NK-92 (cell line): ENCODE measurements around the gene LRP1B.

Source experiments
- DNase-seq: peaks from one replicate; lab custom pipeline; 2025; ENCODE audit not compliant: unreplicated experiment; lab: John Stamatoyannopoulos, UW

Gene LRP1B

DNA sequence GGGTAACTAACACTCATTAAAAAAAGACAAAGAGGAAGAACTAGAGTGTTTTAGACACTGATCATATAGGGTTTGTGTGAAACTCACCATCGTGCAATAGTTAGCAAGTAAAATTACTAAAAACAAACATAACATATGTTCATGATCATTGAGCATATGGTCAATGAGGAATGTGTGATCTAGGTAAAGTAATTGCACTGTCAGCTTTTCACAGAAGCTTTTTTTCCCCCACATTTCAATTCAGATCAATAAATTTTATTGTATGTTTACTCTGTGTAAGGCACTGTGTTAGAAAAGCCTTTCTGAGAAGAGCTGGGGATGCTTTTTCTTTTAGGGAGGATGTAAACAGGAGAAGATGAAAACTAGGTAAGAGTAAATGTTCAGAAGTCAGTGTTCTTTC is 348.2 kb downstream of the LRP1B start:
- DNase-seq: no peak

DNA sequence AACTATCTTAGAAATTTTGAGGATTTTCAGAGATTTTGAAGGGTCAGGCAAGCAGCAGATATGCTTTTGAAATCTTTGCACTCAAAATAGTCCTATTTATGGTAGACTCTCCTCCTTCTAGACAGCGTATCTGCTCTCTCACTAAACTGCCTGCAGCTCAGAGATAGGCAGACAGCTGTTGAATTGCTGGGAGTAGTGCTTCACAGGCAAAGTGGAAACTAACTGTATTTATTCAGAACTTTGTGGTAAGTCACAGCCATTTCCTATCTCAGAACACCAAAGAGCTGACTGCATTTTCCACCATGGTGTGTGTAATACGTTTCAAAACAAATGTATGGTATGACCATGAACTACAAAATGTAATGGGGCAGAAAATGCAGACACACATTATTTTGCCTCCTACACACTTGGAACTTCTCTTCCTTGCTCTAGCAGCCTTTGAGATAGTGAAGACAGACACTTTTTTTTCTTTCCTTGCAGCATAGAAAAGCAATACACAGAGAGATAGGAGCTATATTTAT is 352.4 kb downstream of the LRP1B start:
- DNase-seq: no peak

DNA sequence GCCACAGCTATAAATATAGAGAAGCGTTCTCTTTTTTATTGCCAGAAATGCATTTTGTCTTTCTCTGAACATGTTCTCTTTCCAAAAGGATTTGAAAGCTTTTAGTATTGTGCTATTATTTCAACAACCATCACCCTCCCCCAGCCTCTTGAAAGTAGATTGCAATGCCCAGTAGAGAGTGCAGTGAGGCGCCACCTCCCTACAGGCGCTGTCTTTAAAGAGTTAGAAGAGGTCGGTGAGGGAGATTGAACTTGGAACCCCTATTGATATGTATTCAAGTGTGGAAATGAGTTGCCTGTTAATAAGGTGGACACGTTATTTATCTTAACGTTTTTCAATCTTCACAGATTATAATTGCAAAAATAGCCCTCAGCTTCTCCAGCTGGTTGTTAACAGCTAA is 360.3 kb downstream of the LRP1B start:
- no peak for DNase-seq

DNA sequence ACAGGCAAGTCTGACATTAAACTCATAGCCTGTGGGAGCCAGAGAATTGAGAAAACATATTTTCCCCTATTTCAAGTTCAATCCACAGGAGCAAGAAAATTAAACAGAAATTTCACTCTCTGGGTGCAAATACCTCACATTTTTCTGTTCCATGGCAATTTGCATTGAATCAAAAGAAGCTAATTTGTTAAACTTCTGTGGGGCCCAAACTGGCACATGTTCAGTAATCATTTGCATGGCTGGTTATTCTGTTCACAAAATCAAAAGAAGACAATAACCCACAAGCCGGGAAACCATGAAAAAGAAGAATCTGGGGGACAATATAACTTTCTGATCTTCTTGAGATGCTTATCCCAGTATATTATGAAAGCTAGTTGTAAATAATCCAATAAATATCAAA is 363.1 kb downstream of the LRP1B start:
- DNase-seq: no peak

DNA sequence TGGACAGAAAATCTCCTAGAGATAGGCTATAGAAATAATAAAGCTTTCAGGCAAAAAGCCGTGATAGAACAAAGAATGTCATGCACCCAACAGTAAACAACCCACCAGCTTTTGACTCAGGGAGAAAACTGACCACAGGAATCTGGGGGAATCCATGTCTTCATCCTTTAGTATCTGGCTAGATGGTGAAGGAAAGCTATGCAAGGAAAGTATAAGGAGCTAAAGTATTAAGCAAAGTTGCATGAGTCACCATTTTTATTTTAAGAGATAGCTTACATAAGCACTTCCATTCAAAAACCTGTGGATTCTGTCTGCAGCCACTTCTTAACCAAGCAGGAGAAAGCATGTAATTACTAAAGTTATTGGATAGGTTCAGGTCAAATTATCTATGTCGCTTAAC is 363.8 kb downstream of the LRP1B start:
- DNase-seq: no peak

DNA sequence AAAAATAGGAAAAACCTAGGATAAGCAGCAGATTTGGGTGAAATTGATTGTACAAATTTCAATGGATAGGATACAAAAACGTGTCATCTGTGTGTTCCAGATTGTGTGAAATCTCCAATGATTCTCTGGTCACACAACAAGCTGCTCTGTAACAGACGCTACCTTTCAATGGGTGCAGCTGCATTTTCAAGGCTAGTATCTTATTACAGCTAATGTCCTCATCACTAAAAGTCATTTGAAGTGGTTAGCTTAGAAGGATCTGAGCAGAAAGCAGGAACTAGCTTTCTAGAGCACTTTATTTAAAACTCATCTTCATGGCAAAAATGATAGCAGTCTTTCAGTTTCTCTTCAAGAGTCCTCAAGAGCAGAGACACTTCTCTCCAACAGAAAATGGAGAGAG is 364.6 kb downstream of the LRP1B start:
- no peak for DNase-seq

DNA sequence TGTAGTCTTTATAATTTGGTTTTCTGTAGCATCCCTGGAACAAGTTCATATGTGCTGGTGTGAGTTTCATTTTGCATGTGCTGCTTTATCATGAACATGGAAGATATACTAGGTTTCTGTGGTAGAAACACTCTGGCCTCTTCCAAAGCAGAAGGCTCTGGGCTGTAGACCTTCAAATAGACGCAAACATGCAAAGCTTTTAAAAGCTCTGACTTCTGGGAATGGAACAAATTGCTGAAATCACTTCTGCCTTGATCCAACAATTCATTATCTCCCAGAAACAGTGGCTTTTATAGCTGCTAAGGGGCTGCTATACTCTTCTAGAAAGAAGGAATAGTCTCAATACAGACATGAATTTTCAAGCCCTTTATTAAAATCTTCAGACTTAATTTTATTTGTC is 382.2 kb downstream of the LRP1B start:
- DNase-seq: no peak

DNA sequence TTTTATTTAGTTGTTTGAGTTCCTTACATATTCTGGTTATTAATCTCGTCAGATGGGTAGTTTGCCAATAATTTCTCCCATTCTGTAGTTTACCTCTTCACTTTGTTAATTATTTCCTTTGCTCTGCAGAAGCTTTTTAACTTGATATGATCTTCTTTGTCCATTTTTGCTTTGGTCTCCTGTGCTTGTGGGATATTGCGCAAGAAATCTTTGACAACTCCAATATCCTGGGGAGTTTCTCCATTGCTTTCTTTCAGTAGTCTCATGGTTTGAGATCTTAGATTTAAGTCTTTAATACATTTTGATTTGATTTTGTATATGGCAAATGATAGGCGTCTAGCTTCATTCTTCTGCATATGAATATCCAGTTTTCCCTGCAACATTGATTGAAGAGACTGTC is 389.2 kb downstream of the LRP1B start:
- DNase-seq: no peak

DNA sequence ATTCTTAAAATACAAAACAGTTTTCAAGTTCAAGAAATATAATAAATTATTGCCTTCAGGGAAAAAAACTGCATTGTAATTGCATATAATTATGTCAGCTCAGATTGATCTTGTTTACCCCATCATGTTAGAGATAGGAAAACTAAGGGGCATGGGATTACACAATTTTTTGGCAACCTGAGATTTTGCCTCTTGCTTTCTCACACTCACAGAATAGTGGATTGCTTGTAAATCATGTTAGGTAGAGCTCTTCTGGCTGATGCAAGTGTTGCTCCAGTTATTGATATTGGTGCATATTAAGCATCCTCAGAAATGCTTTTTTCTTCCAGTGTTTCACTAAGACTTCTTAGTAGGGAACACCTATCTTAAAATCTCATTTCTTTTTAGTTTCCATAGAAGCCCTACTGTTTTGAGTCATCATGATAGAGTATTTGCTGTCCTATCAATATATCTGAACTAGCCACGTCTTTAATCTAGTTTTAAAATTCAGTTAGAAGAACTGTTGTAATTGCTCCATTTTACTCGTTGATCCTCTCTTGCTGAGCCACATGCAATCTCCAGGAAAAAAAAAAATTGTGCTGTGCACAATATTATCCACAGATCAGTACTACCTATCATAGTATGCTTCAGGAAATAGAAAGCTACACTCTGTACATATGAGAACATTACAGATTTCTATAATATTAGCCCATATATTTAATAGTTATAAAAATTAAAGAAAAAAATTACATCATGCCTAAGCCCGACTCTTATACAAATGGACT is 393.1 kb downstream of the LRP1B start:
- DNase-seq: no peak

DNA sequence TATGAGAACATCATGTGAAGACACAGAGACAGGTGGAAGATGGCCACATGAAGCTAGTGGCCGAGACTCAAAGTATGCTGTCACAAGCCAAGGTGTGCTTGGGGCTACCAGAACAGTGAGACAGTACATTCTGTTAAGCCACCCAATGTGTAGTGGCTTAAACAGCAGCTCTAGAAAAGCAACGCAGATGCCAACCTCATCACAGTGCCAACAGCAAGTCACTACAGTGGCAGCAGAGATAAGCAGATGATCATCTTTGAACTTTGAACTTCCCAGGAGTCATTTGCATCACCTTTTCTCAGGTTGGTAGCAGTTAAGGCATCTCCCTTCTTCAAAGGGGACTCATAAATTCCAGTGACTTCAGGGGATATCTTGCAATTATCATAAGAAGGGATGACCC is 394.4 kb downstream of the LRP1B start:
- DNase-seq: no peak

DNA sequence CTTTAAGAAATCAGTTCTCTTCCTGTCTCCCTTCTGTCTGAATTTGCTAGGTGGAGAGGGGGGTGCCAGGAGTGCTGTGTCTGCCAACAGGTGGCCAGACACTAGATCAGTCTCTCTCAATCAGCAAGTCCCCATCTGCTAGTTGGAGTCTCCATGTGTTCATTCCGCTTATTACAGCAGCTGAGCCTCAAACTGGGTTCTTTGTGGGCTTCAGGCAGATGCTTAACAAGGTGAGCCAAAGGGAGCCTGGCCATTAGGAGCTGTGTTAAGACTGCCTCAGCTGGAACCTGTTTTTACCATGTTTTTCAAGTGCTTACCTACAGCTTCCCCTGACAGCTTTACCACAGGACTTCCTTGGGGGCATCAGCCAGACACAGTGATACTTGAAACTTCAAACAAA is 401.9 kb downstream of the LRP1B start:
- DNase-seq: no peak

DNA sequence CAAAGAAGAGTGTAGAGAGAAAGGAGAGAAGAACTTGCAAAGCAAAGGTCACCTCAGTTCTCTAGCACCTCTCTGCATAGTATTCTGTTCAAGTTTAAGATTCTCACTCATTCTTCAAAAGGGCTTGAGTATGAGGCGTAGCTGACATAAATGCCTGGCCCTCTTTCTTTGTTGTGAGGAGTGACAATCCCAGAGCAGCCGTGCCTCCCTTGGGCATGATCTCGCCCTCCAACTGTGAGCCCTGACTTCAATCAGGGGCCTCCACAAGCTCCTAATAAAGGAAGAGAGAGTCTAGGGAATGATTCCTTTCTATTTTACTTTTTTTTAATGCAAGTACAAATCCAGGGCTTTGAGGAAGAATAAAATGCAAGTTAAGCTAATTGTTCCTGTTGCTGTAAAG is 402.7 kb downstream of the LRP1B start:
- DNase-seq: no peak

DNA sequence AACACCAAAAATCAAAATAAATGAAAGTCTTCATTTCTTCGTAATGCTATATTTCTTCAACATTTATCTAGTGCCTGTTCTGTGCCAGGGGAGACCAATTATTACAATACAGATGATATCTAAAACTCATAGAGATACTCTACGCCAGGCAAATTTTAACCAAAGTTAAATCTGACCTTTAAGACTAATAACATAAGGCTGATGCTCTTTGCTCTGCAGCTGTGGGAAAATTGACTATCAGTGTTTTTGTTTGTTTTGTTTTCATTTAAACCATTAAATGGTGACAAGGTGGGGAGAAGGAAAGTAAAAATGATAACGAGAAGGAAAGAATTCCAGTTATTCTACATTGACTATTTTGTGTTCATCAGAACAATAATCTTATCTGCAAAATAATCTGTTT is 406.4 kb downstream of the LRP1B start:
- no peak for DNase-seq

DNA sequence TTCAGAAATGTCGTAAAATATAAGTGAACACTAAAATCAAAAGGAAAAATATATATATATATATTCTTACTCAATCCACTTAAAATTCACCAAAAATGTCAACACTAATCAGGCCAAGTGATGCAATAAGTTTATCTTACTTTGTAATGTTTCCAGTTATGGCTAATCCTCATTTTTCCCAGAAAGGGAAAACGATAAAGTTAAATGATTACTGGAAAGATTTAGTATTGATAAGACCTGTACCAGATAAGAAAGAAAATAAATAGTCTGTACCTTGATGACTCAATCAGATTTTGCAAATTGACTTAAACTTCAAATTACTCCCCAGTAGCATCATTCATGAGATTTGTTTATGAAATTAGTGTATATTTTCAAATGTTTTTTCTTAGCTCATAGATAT is 407.0 kb downstream of the LRP1B start:
- DNase-seq: no peak

DNA sequence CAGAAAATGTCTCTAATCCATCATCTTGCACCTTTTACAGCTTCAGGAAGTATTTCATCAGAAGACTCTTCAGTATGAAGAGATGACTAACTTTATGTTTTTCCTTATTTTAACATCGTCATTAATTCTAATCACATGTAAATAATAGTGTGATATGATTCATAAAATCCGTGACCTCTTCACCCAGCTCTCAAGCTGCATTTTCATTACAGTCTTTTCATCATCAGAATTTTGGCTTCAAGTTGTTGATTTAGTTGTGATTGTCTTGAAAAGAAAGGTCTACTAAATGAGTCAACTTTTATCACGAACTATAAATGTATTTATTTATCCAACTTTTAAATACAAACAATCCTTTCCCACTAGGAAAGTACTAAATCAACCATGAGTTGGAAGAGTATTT is 410.3 kb downstream of the LRP1B start:
- no peak for DNase-seq

DNA sequence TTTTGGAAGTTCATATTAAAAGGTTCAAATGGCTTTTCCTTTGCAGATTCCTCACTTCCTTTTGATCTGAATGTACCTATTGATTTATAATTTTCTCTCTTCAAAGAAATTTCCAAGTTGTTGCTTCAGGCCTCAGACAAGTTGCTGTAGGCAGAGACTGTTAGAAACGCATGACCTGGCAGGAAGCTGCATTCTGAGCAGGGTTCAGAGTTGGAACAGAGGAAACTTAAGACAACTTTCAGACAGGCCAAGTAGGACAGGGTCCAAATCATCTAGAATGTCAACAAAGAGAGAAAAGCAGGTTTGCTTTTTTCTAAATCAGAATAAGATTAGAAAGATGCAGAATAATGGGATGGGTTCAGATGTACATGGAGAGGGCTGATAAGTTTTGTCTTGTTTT is 416.3 kb downstream of the LRP1B start:
- no peak for DNase-seq

DNA sequence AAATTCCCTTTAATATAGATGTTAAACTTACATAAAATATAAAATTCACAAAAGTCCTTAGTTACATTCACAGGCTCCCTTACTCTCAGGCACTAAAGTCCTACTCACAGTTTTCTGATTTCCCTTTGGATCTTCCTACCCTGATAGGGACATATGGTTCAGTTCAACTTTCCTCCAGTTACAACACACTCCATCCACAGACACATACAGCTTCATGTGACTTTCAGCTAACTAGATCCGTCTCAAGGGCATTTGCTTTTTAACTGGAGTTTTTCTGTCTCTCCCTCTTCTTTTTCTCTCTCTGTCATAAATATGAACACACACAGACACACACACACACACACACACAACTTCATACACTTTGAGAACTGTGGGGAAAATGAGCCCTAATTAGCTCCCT is 419.2 kb downstream of the LRP1B start:
- no peak for DNase-seq

DNA sequence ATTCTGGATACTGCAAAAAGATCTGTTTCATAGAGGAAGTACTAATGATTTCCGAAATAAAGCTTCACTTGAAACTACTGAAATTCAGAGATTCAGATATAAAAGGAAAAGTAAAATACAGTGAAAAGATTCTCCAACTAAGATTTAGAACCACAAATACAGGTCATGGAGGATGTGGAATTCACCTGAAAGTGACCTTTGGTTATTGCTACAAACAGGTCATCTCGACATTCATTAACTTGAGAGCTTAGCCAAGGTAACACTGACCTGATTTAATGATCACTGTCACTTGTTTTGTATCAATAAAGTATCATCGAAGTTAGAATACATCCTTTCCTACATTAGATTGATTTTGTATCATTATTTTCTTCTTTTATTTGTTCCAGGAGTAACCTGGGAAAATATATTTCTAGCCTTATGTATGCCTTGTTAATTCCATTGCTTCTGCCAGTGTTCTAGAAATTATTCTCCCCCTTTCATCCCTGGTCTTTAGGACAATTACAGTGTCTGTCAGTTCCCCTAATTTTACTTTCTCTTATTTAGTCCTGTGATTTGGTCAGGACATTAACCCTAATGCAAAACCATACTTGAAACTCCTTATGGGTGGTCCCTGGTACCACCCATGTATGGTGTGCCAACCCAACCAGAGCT is 420.1 kb downstream of the LRP1B start:
- no peak for DNase-seq

DNA sequence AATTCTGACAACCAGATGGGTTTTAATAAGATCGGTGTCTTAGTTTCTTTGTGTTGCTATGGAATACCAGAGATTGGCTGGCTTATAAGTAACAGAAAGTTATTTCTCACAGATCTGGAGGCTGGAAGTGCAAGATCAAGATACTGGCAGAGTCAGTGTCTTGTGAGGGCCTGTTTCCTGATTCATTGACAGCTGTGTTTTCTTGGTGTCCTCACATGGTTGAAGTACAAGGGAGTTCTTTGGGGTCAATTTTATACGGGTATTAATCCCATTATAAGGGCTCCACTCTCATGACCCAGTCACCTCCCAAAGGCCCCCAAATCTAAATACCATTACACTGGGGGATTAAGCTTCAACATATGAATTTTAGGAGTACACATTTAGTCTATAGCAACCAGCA is 421.1 kb downstream of the LRP1B start:
- no peak for DNase-seq

DNA sequence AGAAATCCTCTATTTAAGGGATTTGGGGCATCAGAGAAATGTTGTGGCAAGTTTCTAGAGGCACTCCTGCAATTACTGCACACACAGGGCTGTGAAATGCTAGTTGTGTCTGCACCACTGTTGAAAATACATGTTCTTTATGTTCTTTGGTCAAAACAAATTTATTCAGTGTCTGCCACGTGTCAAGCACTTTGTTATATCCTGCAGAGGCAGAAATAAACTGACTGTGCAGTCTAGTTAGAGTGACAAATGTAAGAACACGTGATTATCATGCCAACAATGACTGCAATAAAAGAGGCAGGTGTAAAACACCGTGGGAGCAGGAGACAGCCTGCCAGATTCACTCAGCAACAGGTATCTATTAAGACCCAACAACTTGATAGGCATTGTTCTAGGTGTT is 423.3 kb downstream of the LRP1B start:
- no peak for DNase-seq

DNA sequence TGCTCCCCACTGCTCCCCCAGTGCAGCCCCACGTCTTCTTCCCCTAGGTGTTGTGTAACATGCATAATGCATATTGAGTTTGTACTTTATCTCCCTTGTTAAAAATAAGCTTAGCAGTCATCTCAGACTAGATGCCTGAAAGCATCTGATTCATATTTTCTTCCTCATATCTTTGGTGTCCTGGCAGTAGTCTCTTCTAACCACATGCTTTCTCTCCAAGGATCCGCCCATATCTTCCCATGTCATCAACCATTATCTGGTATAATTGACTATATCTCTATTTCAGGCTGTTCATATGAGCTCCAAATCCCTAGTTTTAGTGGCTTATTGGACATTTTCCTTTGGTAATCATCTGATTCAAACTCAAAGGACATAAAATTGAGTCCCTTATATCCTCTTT is 426.3 kb downstream of the LRP1B start:
- no peak for DNase-seq

DNA sequence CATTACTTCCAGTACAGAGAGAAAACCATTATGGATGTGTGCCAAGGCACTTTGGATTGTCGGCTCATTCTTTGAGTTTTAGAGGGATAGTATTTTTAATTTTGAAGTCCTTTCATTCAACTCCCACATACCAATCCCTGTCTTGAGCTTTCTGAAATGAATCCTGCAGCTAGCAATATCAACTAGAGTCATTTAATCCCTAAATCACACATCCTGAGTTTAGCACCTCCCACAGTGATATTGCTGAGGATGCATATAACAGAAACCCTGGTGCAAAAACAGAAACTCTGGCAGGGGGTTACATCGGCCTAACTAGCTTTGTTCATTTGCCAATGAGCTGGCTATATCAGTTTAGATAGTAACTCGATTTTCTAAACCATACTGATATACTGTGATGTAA is 427.3 kb downstream of the LRP1B start:
- no peak for DNase-seq

DNA sequence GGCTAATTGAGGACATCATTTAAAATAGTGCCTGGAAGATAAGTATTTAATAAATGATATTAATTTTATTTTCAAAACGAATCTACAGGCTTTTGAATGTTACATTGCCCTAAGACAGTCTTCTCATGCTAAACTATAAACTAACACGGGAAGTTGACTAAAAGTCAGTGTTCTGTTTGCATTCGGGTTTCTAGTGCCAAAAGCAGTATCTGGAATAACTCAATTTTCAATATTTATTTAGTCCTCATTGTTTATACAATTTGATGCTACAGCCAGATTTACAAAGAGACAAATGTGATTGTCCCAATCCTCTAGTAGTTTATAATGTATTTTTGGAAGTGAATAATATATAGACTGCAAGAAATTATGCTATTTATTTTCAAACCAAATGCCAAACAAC is 429.2 kb downstream of the LRP1B start:
- DNase-seq: no peak
